HCT116 (cell line): ENCODE measurements around the gene KIR3DL3. TPM values are rescaled to one million over a fixed set of nuclear protein-coding genes. Genes with fewer than 3 reads are reported as not detected.
"Not testable (repeated sequence)": the region's sequence is repeated elsewhere in the genome, so short reads cannot be mapped to it uniquely, and the experiment has no call there.

Experiments
- ATAC-seq: fragments of 200-7000 bp; cut with Tn5 transposase; 2 replicates; pipeline ENCODE4 v1.9.1; 2020; ENCODE audit warnings: mild to moderate bottlenecking, moderate library complexity
- BruUV-seq: library from RNA; stranded (reverse); fragments of 400-500 nt; replicated peaks from 2 replicates; lab custom pipeline; 2021; lab: Mats Ljungman, UMichigan
- CTCF ChIA-PET: fragments of 300-600 bp; sonication (Branson Sonifier 250); formaldehyde crosslinking; loops from one replicate; lab custom pipeline; 2021; ENCODE audit warnings: antibody characterized with exemption; lab: Charles Lee
- POLR2A ChIA-PET: fragments of 300-600, 350-600 bp; sonication (Branson Sonifier 250); formaldehyde crosslinking; loops from one replicate; lab custom pipeline; 2021; ENCODE audit warnings: antibody characterized with exemption; lab: Charles Lee
- RAD21 ChIA-PET, 2 experiments: fragments of 300-600 bp; sonication (Branson Sonifier 250); formaldehyde crosslinking; loops; one replicate each; lab custom pipeline; 2023; ENCODE audit warnings: low total read pairs in 2 of 2; ENCODE audit not compliant: uncharacterized antibody in 2 of 2, unreplicated experiment in 2 of 2, low non-redundant PET in 1 of 2; lab: Charles Lee
- DNase-seq: peaks from one replicate; pipeline ENCODE4 v3.0.0-alpha.2; 2010; ENCODE audit warnings: low read depth, low spot score
- H2AFZ ChIP-seq: fragments of 200-600 bp; shearing (Covaris generic), sonication (generic); 2 replicates; pipeline ENCODE4 v1.6.1; 2017; ENCODE audit warnings: low read depth, mixed run types, mixed read lengths, antibody characterized with exemption, low read length; ENCODE audit not compliant: poor library complexity, severe bottlenecking
- H3K27ac ChIP-seq: 2 replicates; pipeline ENCODE4 v1.5.1; 2012; ENCODE audit warnings: low read depth, low read length
- H3K27me3 ChIP-seq: fragments of 200-600 bp; sonication (generic); 2 replicates; pipeline ENCODE4 v1.6.1; 2016; ENCODE audit warnings: mixed run types, low read length, mixed read lengths; ENCODE audit not compliant: insufficient read depth
- H3K36me3 ChIP-seq, 2 experiments: fragments of 200-500 bp in 1 of 2; fragments of 200-600 bp in 1 of 2; sonication (Bioruptor generic) in 1 of 2; sonication (generic) in 1 of 2; 2 replicates each; pipeline versions ENCODE4 v1.5.1 to v1.6.1; 2014 to 2016; ENCODE audit warnings: low read length in 2 of 2, inconsistent platforms in 1 of 2, mixed read lengths in 1 of 2, mixed run types in 1 of 2; ENCODE audit not compliant: insufficient read depth in 2 of 2, control insufficient read depth in 1 of 2
- H3K4me1 ChIP-seq, 2 experiments: fragments of 200-600 bp in 1 of 2; sonication (generic) in 1 of 2; 2 replicates each; pipeline versions ENCODE4 v1.5.1 to v1.6.1; 2012 to 2017; ENCODE audit warnings: low read length in 2 of 2, inconsistent platforms in 1 of 2, mild to moderate bottlenecking in 1 of 2, mixed read lengths in 1 of 2, mixed run types in 1 of 2, moderate library complexity in 1 of 2; ENCODE audit not compliant: insufficient read depth in 2 of 2, control insufficient read depth in 1 of 2
- H3K4me2 ChIP-seq: fragments of 200-600 bp; sonication (generic); 2 replicates; pipeline ENCODE4 v1.6.1; 2017; ENCODE audit warnings: mixed run types, low read length, mixed read lengths
- H3K4me3 ChIP-seq, 2 experiments: fragments of 200-600 bp in 1 of 2; sonication (generic) in 1 of 2; replicated peaks in 1 of 2; 2 replicates each; pipeline ENCODE4 v1.5.1; 2011 to 2016; ENCODE audit warnings: low read length in 2 of 2, control low read depth in 1 of 2, low read depth in 1 of 2, mild to moderate bottlenecking in 1 of 2, mixed read lengths in 1 of 2, mixed run types in 1 of 2
- H3K79me2 ChIP-seq: fragments of 200-600 bp; sonication (generic); 2 replicates; pipeline ENCODE4 v1.6.1; 2017; ENCODE audit warnings: mild to moderate bottlenecking, mixed run types, low read length, moderate library complexity, mixed read lengths; ENCODE audit not compliant: insufficient read depth
- H3K9ac ChIP-seq: fragments of 200-600 bp; sonication (generic); 2 replicates; pipeline ENCODE4 v1.6.1; 2016; ENCODE audit warnings: low read length, mixed read lengths
- H3K9me2 ChIP-seq: fragments of 200-600 bp; sonication (generic), shearing (Covaris generic); 2 replicates; pipeline ENCODE4 v1.6.1; 2017; ENCODE audit warnings: mixed run types, mild to moderate bottlenecking, moderate library complexity; ENCODE audit not compliant: insufficient read depth
- H3K9me3 ChIP-seq, 2 experiments: fragments of 200-500 bp in 1 of 2; fragments of 200-600 bp in 1 of 2; sonication (Bioruptor generic) in 1 of 2; sonication (generic) in 1 of 2; 2 replicates each; pipeline ENCODE4 v1.6.1; 2014 to 2017; ENCODE audit warnings: low read length in 2 of 2, mixed read lengths in 2 of 2, inconsistent platforms in 1 of 2, low read depth in 1 of 2, mild to moderate bottlenecking in 1 of 2, mixed run types in 1 of 2, moderate library complexity in 1 of 2; ENCODE audit not compliant: control insufficient read depth in 1 of 2, insufficient read depth in 1 of 2
- H4K20me1 ChIP-seq: fragments of 200-600 bp; sonication (generic), shearing (Covaris generic); 2 replicates; pipeline ENCODE4 v1.6.1; 2017; ENCODE audit warnings: mixed run types, mild to moderate bottlenecking, moderate library complexity; ENCODE audit not compliant: insufficient read depth
- POLR2AphosphoS5 ChIP-seq: IDR thresholded peaks from 2 replicates; pipeline ENCODE4 v1.6.1; 2011; ENCODE audit warnings: mild to moderate bottlenecking, low read depth, low read length, moderate library complexity
- ZNF274 ChIP-seq: fragments of 200-500 bp; sonication (Bioruptor generic); IDR thresholded peaks from 2 replicates; pipeline ENCODE4 v1.6.1; 2014; ENCODE audit warnings: mild to moderate bottlenecking, low read depth, low read length, inconsistent platforms
- intact Hi-C: fragments of 100-400 bp; cut with micrococcal nuclease; formaldehyde crosslinking; loops from 2 replicates; pipeline ENCODE4 v1.10.0; 2022
- total RNA-seq: library from RNA; stranded (reverse); gene quantifications from one replicate; pipeline ENCODE4 v1.2.1, GENCODE V29; 2021; ENCODE audit not compliant: unreplicated experiment
- TF ChIP-seq, protein P1 (sequence below), 3 experiments: fragments of 200-600 bp in 1 of 3; sonication (generic) in 1 of 3; IDR thresholded peaks in 2 of 3; conservative IDR thresholded peaks in 1 of 3; 2 replicates each; pipeline ENCODE4 v1.5.1; 2012 to 2017; ENCODE audit warnings: low read depth in 2 of 3, low read length in 2 of 3, antibody characterized with exemption in 1 of 3, borderline replicate concordance in 1 of 3, control low read depth in 1 of 3, mild to moderate bottlenecking in 1 of 3, mixed read lengths in 1 of 3, mixed run types in 1 of 3, moderate library complexity in 1 of 3; ENCODE audit not compliant: insufficient read depth in 1 of 3

The KIR3DL3 gene
- total RNA-seq, 1 experiment from 2014 or later, result not detected

DNA sequence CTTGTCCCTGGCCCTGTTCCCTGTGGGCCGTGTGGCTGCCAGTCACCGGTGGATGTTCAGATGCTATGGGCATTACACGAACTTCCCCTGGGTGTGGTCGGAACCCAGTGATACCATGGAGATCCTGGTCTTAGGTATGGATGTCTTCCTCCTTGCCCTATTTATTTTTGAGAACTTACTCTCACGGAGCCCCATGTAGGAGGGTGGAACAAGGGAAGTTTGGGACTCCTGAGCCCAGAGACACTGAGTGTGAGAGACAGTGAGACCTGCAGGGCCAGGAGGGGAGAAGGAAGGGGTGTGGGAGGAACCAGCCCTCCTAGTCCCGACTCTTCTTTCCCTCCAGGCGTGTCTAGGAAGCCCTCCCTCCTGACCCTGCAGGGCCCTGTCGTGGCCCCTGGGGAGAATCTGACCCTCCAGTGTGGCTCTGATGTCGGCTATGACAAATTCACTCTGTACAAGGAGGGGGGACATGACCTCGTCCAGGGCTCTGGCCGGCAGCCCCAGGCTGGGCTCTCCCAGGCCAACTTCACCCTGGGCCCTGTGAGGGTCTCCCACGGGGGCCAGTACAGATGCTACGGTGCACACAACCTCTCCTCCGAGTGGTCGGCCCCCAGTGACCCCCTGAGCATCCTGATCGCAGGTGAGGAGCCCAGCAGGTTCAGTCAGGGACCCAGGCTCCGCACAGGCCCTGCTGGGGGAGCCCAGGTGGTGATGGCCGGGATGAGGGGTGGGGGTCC lies 14.9 kb upstream of the KIR3DL3 start:
- DNase-seq (no peak), ATAC-seq (no peak)
- Histone ChIP-seq H3K4me3 (no peak overlapping the region), H3K9me2 (no peaks in the 10 kb centered on the region), H3K36me3 (no peaks in the 10 kb centered on the region), H2AFZ (no peak overlapping the region), H4K20me1 (no peaks in the 10 kb centered on the region), H3K79me2 (no peaks in the 10 kb centered on the region), H3K9ac (no peak overlapping the region), H3K27ac (no peak overlapping the region), H3K4me1 (no peaks in the 10 kb centered on the region), H3K9me3 (no peaks in the 10 kb centered on the region), H3K27me3 (peaks cover 3% of the 10 kb centered on the region; the same call in 1 of the 2 replicates), H3K4me2 (no peak overlapping the region)
- intact Hi-C loops, result no loop called here
- no TSS peak for BruUV-seq
- ChIA-PET POLR2A (no interaction called here), RAD21 (no interaction called here), CTCF (no interaction called here)
- TF ChIP-seq POLR2AphosphoS5 (no peak), ZNF274 (no peak)
- TF ChIP-seq, protein P1, sequence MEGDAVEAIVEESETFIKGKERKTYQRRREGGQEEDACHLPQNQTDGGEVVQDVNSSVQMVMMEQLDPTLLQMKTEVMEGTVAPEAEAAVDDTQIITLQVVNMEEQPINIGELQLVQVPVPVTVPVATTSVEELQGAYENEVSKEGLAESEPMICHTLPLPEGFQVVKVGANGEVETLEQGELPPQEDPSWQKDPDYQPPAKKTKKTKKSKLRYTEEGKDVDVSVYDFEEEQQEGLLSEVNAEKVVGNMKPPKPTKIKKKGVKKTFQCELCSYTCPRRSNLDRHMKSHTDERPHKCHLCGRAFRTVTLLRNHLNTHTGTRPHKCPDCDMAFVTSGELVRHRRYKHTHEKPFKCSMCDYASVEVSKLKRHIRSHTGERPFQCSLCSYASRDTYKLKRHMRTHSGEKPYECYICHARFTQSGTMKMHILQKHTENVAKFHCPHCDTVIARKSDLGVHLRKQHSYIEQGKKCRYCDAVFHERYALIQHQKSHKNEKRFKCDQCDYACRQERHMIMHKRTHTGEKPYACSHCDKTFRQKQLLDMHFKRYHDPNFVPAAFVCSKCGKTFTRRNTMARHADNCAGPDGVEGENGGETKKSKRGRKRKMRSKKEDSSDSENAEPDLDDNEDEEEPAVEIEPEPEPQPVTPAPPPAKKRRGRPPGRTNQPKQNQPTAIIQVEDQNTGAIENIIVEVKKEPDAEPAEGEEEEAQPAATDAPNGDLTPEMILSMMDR (IDR thresholded peaks at IDR 0.05 in 2 of 3, conservative IDR thresholded peaks at IDR 0.05 in 1 of 3; ENCODE audit: borderline replicate concordance in 1 of 3, insufficient read depth in 1 of 3, low read depth in 2 of 3, low read length in 2 of 3), result no peak

DNA sequence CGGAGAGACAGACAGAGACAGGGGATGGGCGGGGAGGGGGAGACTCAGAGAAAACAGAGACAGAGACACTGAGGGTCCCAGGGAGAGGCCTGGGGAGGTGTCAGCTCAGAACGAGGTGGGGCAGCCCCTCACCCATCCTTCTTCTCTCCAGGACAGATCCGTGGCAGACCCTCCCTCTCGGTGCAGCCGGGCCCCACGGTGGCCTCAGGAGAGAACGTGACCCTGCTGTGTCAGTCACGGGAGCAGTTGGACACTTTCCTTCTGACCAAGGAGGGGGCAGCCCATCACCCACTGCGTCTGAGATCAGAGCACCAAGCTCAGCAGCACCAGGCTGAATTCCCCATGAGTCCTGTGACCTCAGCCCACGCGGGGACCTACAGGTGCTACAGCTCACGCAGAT lies 14.3 kb upstream of the KIR3DL3 start:
- H3K36me3 ChIP-seq, H3K4me2 ChIP-seq, POLR2A ChIA-PET, H2AFZ ChIP-seq, DNase-seq, CTCF ChIA-PET, H3K27me3 ChIP-seq, H3K9ac ChIP-seq, H3K4me3 ChIP-seq, H3K4me1 ChIP-seq, H3K79me2 ChIP-seq, ATAC-seq, RAD21 ChIA-PET, BruUV-seq, intact Hi-C loops, H3K27ac ChIP-seq, H4K20me1 ChIP-seq, H3K9me3 ChIP-seq, H3K9me2 ChIP-seq: not testable (repeated sequence)
